NT2/D1 (cell line): ENCODE measurements around the gene EDRF1.

Source experiments
- SUZ12 ChIP-seq: IDR thresholded peaks from 2 replicates; pipeline ENCODE4 v1.6.1; 2011; ENCODE audit not compliant: insufficient read length, insufficient read depth; ENCODE audit errors: extremely low read depth
- YY1 ChIP-seq: IDR thresholded peaks from 2 replicates; pipeline ENCODE4 v1.6.1; 2011; ENCODE audit not compliant: insufficient read length, insufficient read depth
- ZNF274 ChIP-seq: IDR thresholded peaks from 2 replicates; pipeline ENCODE4 v1.6.1; 2011; ENCODE audit warnings: mild to moderate bottlenecking, low read depth, low read length

- no peak for TF ChIP-seq SUZ12
- TF ChIP-seq YY1 = no peak
- no peak for TF ChIP-seq ZNF274
These were observed 59.0 kb downstream of the EDRF1 start for GRCh38 chr10:125778556-125778955.
